C4-2B (cell line): ENCODE data around the gene ISYNA1.

Experiments used
- CTCF ChIP-seq: fragments of 450-650 bp; conservative IDR thresholded peaks from 2 replicates; pipeline ENCODE4 v1.5.1; 2017; ENCODE audit warnings: mild to moderate bottlenecking
- ZFX ChIP-seq: fragments of 450-650 bp; IDR thresholded peaks from 2 replicates; pipeline ENCODE4 v1.6.1; 2017

DNA sequence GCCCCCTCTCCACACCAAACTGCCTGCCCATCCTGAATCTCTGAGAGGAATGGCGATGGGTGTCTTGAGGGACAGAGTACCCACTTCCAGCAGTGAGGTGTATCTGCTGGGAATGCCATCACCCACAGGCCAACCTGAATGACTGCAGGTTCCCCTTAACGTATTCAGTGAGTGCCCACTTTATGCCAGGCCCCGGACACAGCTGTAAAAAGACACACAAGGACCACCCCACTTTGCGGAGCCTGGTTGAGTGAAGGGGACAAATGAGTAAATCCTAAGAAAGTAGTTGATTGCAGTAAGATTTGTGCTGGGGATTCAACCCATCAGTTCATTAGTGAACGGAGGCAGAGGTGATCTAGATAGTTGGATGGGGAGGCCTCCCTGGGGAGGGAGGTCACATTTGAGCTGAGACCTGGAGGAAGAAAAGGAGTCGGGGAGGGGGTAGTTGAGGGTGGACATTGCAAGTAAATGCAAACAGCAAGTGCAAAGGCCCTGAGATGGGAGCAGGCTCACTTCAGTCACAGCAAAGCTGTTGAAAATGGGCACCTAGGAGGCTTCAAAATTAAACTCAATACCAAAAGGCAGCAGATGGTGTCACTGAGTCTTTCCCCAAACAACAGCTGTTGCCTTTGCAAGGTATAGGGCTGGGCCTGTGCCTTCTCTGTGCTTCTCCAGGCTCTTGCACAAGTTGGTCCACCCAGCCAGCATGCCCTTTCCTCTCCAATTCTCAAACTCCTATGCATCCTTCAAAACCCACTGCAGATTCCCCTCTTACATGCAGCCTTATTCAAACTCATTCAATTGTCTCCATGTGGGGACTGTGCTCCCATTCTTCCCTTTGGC lies 47.6 kb downstream of the ISYNA1 start:
- TF ChIP-seq CTCF (no peak), ZFX (no peak)
